ENCODE data around the gene KCTD3.

GRCh38 chr1:215647738-215648137 is 80.6 kb downstream of the KCTD3 start:
- TF ChIP-seq HDGF (IDR thresholded peaks at IDR 0.05; ENCODE audit: borderline replicate concordance) (no peak), FOXK2 (IDR thresholded peaks at IDR 0.05) (no peak), NFRKB (IDR thresholded peaks at IDR 0.05) (no peak)
